Calu3 (cell line): ENCODE data around the gene SSBP1. TPM values are rescaled to one million over a fixed set of nuclear protein-coding genes. Genes with fewer than 3 reads are reported as not detected.

Experiments
- BruUV-seq: library from RNA; stranded (reverse); fragments of 400-500 nt; replicated peaks from 2 replicates; lab custom pipeline; 2021; lab: Mats Ljungman, UMichigan
- CTCF ChIA-PET: fragments of 300-600 bp; sonication (Branson Sonifier 250); formaldehyde crosslinking; loops from one replicate; lab custom pipeline; 2022; ENCODE audit warnings: antibody characterized with exemption; lab: Charles Lee
- DNase-seq: peaks from one replicate; pipeline ENCODE4 v3.0.0; 2022
- H3K27ac Mint-ChIP-seq: one replicate; pipeline ENCODE4 v1.8.0; 2022; ENCODE audit warnings: mixed read lengths; ENCODE audit not compliant: unreplicated experiment
- H3K27me3 Mint-ChIP-seq: one replicate; pipeline ENCODE4 v1.8.0; 2022; ENCODE audit warnings: mixed read lengths; ENCODE audit not compliant: unreplicated experiment
- H3K36me3 Mint-ChIP-seq: one replicate; pipeline ENCODE4 v1.8.0; 2022; ENCODE audit warnings: mild to moderate bottlenecking, moderate library complexity, mixed read lengths; ENCODE audit not compliant: insufficient read depth, unreplicated experiment
- H3K4me1 Mint-ChIP-seq: one replicate; pipeline ENCODE4 v1.8.0; 2022; ENCODE audit warnings: mild to moderate bottlenecking, low read depth, mixed read lengths; ENCODE audit not compliant: unreplicated experiment
- H3K4me3 Mint-ChIP-seq: one replicate; pipeline ENCODE4 v1.8.0; 2022; ENCODE audit warnings: mild to moderate bottlenecking, low read depth, moderate library complexity, mixed read lengths; ENCODE audit not compliant: unreplicated experiment
- H3K9me3 Mint-ChIP-seq: one replicate; pipeline ENCODE4 v1.8.0; 2022; ENCODE audit warnings: low read depth, mixed read lengths; ENCODE audit not compliant: unreplicated experiment
- intact Hi-C: fragments of 100-400 bp; cut with micrococcal nuclease; formaldehyde crosslinking; loops from one replicate; pipeline ENCODE4 v1.10.0; 2022; ENCODE audit not compliant: unreplicated experiment
- total RNA-seq: library from RNA; stranded (reverse); gene quantifications from 2 replicates; pipeline ENCODE4 v1.2.3, GENCODE V29; 2022
- TF ChIP-seq, protein P1 (sequence below): fragments of 200-600 bp; IDR thresholded peaks from one replicate; pipeline ENCODE4 v1.8.0; 2022; ENCODE audit warnings: antibody characterized with exemption; ENCODE audit not compliant: unreplicated experiment

Gene SSBP1
- total RNA-seq, 1 experiment from 2014 or later, result 162 TPM

DNA sequence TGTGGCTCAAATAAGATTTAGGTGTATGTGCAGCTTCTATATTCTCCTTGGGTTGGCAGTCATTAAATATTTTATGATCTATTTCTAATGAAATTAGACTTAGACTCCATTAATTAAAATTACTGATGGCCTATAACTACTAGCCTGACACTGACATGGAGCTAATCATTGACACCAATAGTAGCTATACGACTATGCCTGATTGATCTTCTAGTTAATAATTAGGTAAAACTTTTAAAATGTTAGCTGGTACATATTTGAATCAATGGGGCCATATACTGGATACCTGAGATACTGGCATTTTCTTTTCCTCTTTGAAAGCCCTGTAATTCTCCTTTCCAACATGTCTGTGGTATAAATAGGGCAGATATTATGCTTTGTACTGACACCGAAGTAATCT is 15.6 kb upstream of the SSBP1 start:
- Mint-ChIP-seq H3K36me3 (no peaks in the 10 kb centered on the region), H3K27me3 (no peaks in the 10 kb centered on the region), H3K4me1 (no peaks in the 10 kb centered on the region), H3K27ac (no peak overlapping the region), H3K4me3 (no peak overlapping the region), H3K9me3 (no peaks in the 10 kb centered on the region)
- TF ChIP-seq, protein P1, sequence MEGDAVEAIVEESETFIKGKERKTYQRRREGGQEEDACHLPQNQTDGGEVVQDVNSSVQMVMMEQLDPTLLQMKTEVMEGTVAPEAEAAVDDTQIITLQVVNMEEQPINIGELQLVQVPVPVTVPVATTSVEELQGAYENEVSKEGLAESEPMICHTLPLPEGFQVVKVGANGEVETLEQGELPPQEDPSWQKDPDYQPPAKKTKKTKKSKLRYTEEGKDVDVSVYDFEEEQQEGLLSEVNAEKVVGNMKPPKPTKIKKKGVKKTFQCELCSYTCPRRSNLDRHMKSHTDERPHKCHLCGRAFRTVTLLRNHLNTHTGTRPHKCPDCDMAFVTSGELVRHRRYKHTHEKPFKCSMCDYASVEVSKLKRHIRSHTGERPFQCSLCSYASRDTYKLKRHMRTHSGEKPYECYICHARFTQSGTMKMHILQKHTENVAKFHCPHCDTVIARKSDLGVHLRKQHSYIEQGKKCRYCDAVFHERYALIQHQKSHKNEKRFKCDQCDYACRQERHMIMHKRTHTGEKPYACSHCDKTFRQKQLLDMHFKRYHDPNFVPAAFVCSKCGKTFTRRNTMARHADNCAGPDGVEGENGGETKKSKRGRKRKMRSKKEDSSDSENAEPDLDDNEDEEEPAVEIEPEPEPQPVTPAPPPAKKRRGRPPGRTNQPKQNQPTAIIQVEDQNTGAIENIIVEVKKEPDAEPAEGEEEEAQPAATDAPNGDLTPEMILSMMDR, result no peak
- intact Hi-C loops, result no loop called here
- CTCF ChIA-PET, result no interaction called here
- no peak for DNase-seq
- BruUV-seq, result no TSS peak

DNA sequence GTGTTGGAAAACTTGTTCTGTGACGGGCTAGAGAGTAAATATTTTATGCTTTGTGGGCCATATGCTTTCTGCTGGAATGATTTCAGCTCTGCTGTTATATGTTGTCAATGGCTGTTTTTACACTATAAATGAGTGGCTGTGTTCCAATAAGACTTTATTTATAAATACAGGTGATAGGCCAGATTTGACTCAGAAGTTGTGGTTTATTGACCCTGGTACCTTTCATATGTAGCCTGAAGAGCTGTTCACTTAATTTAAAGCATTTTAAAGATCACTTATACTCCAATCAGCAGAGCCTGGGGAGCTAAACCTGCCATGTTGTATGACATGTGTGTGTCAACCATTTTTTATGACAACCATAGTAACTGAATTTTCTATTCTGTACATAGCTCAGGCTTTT is 9.1 kb upstream of the SSBP1 start:
- Mint-ChIP-seq H3K36me3 (no peaks in the 10 kb centered on the region), H3K27ac (no peak overlapping the region), H3K4me3 (no peak overlapping the region), H3K27me3 (peaks cover 8% of the 10 kb centered on the region), H3K9me3 (no peaks in the 10 kb centered on the region), H3K4me1 (no peaks in the 10 kb centered on the region)
- BruUV-seq, result no TSS peak
- intact Hi-C loops, result no loop called here
- CTCF ChIA-PET, result no interaction called here
- DNase-seq, result no peak
- TF ChIP-seq, protein P1, result no peak

DNA sequence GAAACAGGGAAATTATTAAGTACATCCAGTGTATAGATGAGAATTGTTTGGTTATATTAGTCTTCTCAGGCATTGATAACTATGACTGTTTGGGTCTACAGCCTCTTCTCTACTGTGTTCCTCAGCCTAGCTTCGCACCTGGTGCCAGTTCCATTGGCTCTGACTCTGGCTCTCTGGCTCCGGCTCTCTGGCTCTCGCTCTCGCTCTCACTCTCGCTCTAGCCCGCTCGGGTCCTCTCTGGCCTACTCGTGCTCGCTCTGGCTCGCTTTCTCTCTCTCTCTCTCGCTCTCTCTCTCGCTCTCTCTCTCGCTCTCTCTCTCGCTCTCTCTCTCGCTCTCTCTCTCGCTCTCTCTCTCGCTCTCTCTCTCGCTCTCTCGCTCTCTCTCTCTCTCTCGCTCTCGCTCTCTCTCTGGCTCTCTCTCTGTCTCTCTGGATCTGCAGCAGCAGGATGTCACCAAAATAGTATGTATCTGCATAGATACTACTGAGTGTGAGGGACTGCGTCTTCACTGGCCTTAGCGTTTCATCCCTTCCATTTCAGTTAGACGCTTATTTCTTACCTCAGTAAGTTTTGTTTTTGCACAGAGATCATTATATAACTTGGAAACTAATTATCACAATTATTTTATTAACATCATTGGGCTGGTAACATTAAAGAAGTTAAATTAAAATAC is 6.5 kb upstream of the SSBP1 start:
- no TSS peak for BruUV-seq
- intact Hi-C loops, result no loop called here
- TF ChIP-seq, protein P1, result no peak
- H3K27ac Mint-ChIP-seq, result no peak overlapping the region
- H3K4me3 Mint-ChIP-seq, result no peak overlapping the region
- no peaks in the 10 kb centered on the region for H3K4me1 Mint-ChIP-seq
- no peaks in the 10 kb centered on the region for H3K9me3 Mint-ChIP-seq
- DNase-seq, result no peak
- H3K27me3 Mint-ChIP-seq, result peaks cover 8% of the 10 kb centered on the region
- CTCF ChIA-PET, result no interaction called here
- H3K36me3 Mint-ChIP-seq, result no peaks in the 10 kb centered on the region

DNA sequence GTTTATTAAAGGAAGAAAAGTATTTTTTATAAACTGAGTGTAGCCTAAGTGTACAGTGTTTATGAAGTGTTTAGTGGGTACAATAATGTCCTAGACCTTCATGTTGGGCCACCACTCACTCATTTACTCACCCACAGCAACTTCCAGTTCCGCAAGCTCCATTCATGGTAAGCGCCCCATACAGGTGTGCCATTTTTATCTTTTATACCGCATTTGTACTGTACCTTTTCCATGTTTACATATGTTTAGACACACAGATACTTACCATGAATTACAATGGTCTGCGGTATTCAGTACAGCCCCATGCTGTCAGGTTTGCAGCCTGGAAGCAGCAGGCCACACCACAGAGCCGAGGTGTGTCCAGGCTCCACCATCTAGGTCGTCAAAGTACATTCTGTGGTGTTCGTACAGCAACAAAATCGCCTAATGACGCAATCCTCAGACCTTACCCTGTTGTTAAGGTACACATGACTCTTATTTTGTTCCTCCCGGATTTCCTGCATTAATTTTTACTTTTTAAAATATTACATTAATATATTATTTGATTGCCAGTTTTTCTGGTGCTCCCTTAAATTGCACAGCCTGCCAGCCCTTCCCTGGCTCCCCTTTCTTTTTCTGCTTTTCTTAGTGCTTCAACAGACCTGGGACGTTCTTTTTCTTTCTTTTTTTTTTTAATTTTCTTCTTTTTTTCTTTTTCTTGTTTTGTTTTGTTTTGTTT is 881 bp upstream of the SSBP1 start:
- CTCF ChIA-PET, result interaction anchor here (1.0 to 1.8 kb wide), 4 partner anchors 49 to 87 kb away, joined by 6 to 17 read pairs (median 8); no protein-coding TSS in a partner anchor
- TSS peak; percentile 68 for BruUV-seq
- DNase-seq, result peak; percentile 9
- H3K4me1 Mint-ChIP-seq, result peaks cover 24% of the 10 kb centered on the region
- H3K27me3 Mint-ChIP-seq, result peaks cover 8% of the 10 kb centered on the region
- H3K27ac Mint-ChIP-seq, result peak overlapping the region; percentile 97
- H3K4me3 Mint-ChIP-seq, result peak overlapping the region; percentile 94
- intact Hi-C loops, result no loop called here
- no peaks in the 10 kb centered on the region for H3K9me3 Mint-ChIP-seq
- TF ChIP-seq, protein P1, result no peak
- peaks cover 37% of the 10 kb centered on the region for H3K36me3 Mint-ChIP-seq
